Measurements from ENCODE around the gene AK8. TPM values are rescaled to one million over a fixed set of nuclear protein-coding genes. Genes with fewer than 3 reads are reported as not detected.

AK8 gene
- total and polyA plus RNA-seq, 7 donors: 0.10 TPM; not detected in 6

DNA sequence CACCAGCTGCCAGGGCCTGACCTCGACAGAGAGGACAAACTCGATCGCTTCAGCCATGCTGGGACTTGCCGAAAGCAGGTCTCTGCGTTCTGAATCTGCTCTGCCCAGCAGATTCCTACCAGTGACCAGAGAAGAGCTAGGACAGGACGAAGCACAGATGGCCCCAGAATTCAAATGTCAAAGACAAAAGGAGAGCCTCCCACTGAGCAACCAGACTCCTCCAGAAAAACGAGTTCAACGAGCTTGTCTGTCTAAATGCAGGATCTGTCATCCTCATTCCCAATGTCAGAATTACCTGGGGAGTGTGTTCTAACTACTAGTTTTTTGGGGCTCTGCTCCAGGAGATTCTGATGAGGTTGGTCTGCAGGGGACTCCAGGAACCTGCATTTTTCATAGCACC lies 13.4 kb downstream of the AK8 start:
- H3K4me1 ChIP-seq: no peaks in the 10 kb centered on the region
- no peaks in the 10 kb centered on the region for H3K36me3 ChIP-seq (ENCODE audit: insufficient read depth in 1 of 2, low read depth in 1 of 2)
- DNase-seq (peak in 1 of 2 donors; percentile 13), ATAC-seq (no peak)
- intact Hi-C loops (cut with DNase I): no loop called here
- whole genome bisulfite sequencing, 3 donors: 58 to 73% (median 67%) methylated on average over 8 of the region's 8 CpGs
- TF ChIP-seq, protein P1, sequence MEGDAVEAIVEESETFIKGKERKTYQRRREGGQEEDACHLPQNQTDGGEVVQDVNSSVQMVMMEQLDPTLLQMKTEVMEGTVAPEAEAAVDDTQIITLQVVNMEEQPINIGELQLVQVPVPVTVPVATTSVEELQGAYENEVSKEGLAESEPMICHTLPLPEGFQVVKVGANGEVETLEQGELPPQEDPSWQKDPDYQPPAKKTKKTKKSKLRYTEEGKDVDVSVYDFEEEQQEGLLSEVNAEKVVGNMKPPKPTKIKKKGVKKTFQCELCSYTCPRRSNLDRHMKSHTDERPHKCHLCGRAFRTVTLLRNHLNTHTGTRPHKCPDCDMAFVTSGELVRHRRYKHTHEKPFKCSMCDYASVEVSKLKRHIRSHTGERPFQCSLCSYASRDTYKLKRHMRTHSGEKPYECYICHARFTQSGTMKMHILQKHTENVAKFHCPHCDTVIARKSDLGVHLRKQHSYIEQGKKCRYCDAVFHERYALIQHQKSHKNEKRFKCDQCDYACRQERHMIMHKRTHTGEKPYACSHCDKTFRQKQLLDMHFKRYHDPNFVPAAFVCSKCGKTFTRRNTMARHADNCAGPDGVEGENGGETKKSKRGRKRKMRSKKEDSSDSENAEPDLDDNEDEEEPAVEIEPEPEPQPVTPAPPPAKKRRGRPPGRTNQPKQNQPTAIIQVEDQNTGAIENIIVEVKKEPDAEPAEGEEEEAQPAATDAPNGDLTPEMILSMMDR (IDR thresholded peaks at IDR 0.05): no peak
- H3K4me3 ChIP-seq: no peak overlapping the region
- H3K27ac ChIP-seq: no peak overlapping the region
- H3K27me3 ChIP-seq (ENCODE audit: insufficient read depth in 3 of 3, low read length in 2 of 3): peaks cover 0 to 3% (median 0%) of the 10 kb centered on the region in 3 donors
- H3K9me3 ChIP-seq: no peaks in the 10 kb centered on the region

- Histone ChIP-seq H3K9me3 (no peaks in the 10 kb centered on the region), H3K4me3 (no peak overlapping the region), H3K27ac (no peak overlapping the region), H3K4me1 (no peaks in the 10 kb centered on the region), H3K36me3 (ENCODE audit: insufficient read depth in 1 of 2, low read depth in 1 of 2) (no peaks in the 10 kb centered on the region), H3K27me3 (ENCODE audit: insufficient read depth in 3 of 3, low read length in 2 of 3) (peaks cover 0 to 3% (median 0%) of the 10 kb centered on the region in 3 donors)
- DNase-seq (no peak), ATAC-seq (no peak)
- intact Hi-C loops (cut with DNase I): no loop called here
- TF ChIP-seq, protein P1 (IDR thresholded peaks at IDR 0.05): no peak
- 72 to 78% (median 77%) methylated on average over 2 of the region's 2 CpGs for WGBS, 3 donors
These were observed 13.8 kb downstream of the AK8 start for GRCh38 chr9:132864277-132864676.

DNA sequence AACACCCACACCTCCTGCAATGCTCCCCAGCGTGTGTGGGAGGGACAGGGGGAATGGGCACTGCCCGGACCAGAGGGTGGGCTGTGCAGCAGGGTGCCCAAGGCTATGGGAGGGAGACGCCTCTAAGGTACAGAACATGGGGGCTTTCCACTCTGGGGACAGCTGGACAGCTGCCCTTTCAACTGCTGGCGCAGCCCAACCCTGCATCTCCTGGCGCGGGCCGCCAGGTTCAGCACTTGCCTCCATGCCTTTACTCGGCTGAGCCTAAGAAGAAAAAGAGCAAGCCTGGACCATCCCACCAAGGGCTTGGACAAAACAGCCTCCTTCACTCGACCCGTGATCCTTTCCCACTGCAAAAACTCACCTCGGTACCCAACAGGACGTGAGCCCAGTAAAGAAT lies 15.0 kb downstream of the AK8 start:
- ATAC-seq (no peak), DNase-seq (peak in 1 of 2 donors; percentile 22)
- TF ChIP-seq, protein P1 (IDR thresholded peaks at IDR 0.05): no peak
- Histone ChIP-seq H3K27ac (no peak overlapping the region), H3K36me3 (ENCODE audit: insufficient read depth in 1 of 2, low read depth in 1 of 2) (no peaks in the 10 kb centered on the region), H3K9me3 (no peaks in the 10 kb centered on the region), H3K27me3 (ENCODE audit: insufficient read depth in 3 of 3, low read length in 2 of 3) (peaks cover 0 to 3% (median 3%) of the 10 kb centered on the region in 3 donors), H3K4me3 (no peak overlapping the region), H3K4me1 (no peaks in the 10 kb centered on the region)
- WGBS, 3 donors: 87 to 92% (median 88%) methylated on average over 12 of the region's 12 CpGs
- intact Hi-C loops (cut with DNase I): no loop called here

- no peak for DNase-seq
- TF ChIP-seq, protein P1 (IDR thresholded peaks at IDR 0.05): no peak
- no peaks in the 10 kb centered on the region for H3K4me1 ChIP-seq
- H3K36me3 ChIP-seq (ENCODE audit: insufficient read depth in 1 of 2, low read depth in 1 of 2): no peaks in the 10 kb centered on the region
- intact Hi-C loops (cut with DNase I): no loop called here
- ATAC-seq: no peak
- no peaks in the 10 kb centered on the region for H3K9me3 ChIP-seq
- H3K27ac ChIP-seq: no peak overlapping the region
- 68 to 78% (median 71%) methylated on average over 6 of the region's 6 CpGs for WGBS, 3 donors
- H3K4me3 ChIP-seq: no peak overlapping the region
- peaks cover 0 to 8% (median 3%) of the 10 kb centered on the region in 3 donors for H3K27me3 ChIP-seq (ENCODE audit: insufficient read depth in 3 of 3, low read length in 2 of 3)
These were observed 15.6 kb downstream of the AK8 start for GRCh38 chr9:132862533-132862932.

DNA sequence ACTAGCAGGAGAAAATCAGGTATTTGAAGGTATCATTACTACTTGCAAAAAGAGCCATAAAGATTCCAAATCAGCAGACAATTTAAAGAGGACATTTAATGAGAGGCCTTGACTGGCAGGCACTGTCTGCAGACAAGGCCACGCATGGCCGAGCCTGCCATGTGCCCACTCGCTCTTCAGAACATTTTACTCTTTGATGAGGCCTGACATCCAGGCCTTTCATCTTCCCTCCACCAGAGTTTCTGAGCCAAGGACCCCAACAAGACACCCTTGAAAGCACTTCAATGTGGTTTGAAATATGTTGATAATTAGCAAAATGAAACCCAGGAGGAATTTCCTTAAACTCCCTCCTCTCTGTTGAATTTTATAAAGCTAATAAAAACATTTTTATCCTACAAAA lies 16.4 kb downstream of the AK8 start:
- DNase-seq (no peak), ATAC-seq (no peak)
- no peaks in the 10 kb centered on the region for H3K4me1 ChIP-seq
- peaks cover 0 to 8% (median 3%) of the 10 kb centered on the region in 3 donors for H3K27me3 ChIP-seq (ENCODE audit: insufficient read depth in 3 of 3, low read length in 2 of 3)
- WGBS, 3 donors: 90 to 100% (median 93%) methylated on average over 3 of the region's 3 CpGs
- TF ChIP-seq, protein P1 (IDR thresholded peaks at IDR 0.05): no peak
- no peak overlapping the region for H3K4me3 ChIP-seq
- no peak overlapping the region for H3K27ac ChIP-seq
- intact Hi-C loops (cut with DNase I): no loop called here
- no peaks in the 10 kb centered on the region for H3K36me3 ChIP-seq (ENCODE audit: insufficient read depth in 1 of 2, low read depth in 1 of 2)
- H3K9me3 ChIP-seq: no peaks in the 10 kb centered on the region
